Activated CD8-positive, alpha-beta memory T cell treated with anti-CD3 and anti-CD28 coated beads, Interleukin-2, amount 10 ng/mL, durations not matched to agents 7 days and 5 days (primary cell): ENCODE results near the gene ARHGAP18. TPM values are rescaled to one million over a fixed set of nuclear protein-coding genes. Genes with fewer than 3 reads are reported as not detected.

Experiments used
- ATAC-seq: fragments of 150-1000 bp; cut with Tn5 transposase; one replicate; pipeline ENCODE4 v1.10.0; 2021; ENCODE audit warnings: moderate library complexity
- CTCF ChIA-PET: fragments of 350-600 bp; sonication (Branson Sonifier 250); formaldehyde crosslinking; loops from one replicate; lab custom pipeline; 2021; ENCODE audit warnings: antibody characterized with exemption; lab: Charles Lee
- DNase-seq: peaks from one replicate; pipeline ENCODE4 v3.0.0-alpha.2; 2020
- H3K27ac Mint-ChIP-seq: one replicate; pipeline ENCODE4 v1.8.0; 2021; ENCODE audit warnings: mild to moderate bottlenecking, mixed read lengths
- H3K27me3 Mint-ChIP-seq: one replicate; pipeline ENCODE4 v1.8.0; 2021; ENCODE audit warnings: mixed read lengths
- H3K36me3 Mint-ChIP-seq: one replicate; pipeline ENCODE4 v1.8.0; 2021; ENCODE audit warnings: mild to moderate bottlenecking, mixed read lengths
- H3K4me1 Mint-ChIP-seq: one replicate; pipeline ENCODE4 v1.8.0; 2021; ENCODE audit warnings: mixed read lengths
- H3K4me3 Mint-ChIP-seq: one replicate; pipeline ENCODE4 v1.8.0; 2021; ENCODE audit warnings: mild to moderate bottlenecking, moderate library complexity, mixed read lengths
- H3K9me3 Mint-ChIP-seq: one replicate; pipeline ENCODE4 v1.8.0; 2022; ENCODE audit warnings: low read depth, mixed read lengths
- total RNA-seq, 2 experiments: library from RNA; stranded (reverse); gene quantifications; one replicate each; pipeline ENCODE4 v1.2.3, GENCODE V29; 2021

Gene ARHGAP18
- total RNA-seq, 2 experiments from 2014 or later, result 14.1 to 20.8 TPM

DNA sequence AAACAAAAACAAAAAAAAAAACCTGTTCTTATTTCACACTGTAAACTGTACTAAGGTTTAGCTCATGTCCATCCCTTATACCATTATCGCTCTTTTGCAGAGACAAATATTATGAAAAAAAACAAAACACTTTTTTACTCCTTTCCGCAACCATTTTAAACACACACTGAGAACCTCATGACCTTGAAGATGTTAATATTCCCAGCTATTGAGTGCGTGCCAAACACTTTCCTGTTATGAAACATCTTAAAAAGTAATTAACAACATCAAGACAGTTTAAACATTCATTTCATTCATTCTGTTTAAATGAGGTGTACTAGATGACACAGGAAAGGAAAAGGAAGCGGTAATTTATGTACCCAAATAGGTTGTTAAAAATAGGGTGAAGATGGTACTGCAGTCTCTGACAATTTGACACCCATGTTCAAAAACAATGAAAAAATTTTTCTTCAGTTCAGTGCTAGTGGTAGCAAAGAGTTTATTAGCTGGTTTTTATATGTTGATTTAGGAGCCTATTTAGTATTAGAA is 3.9 kb upstream of the ARHGAP18 start:
- Mint-ChIP-seq H3K27ac (peak overlapping the region; percentile 53), H3K27me3 (no peaks in the 10 kb centered on the region), H3K36me3 (peaks cover 2% of the 10 kb centered on the region), H3K9me3 (no peaks in the 10 kb centered on the region), H3K4me3 (no peak overlapping the region), H3K4me1 (peaks cover 34% of the 10 kb centered on the region)
- DNase-seq (no peak), ATAC-seq (peak; percentile 20)
- CTCF ChIA-PET, result interaction anchor here (1.1 to 9.3 kb wide), 5 partner anchors 11 to 42 kb away, joined by 3 to 60 read pairs (median 9); no protein-coding TSS in a partner anchor

DNA sequence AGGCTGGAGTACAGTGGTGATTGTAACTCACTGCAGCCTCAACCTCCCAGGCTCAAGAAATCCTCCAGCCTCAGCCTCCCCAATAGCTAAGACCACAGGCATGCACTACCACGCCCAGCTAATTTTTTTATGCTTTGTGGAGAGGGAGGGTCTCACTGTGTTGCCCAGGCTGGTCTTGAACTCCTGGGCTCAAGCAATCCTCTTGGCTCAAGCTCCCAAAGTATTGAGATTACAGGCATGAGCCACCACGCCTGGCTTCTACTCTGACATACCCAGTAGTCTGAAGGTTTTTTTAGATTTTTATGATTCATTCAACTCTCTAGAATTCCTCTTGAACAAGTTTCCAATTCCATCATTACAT is 1.3 kb upstream of the ARHGAP18 start:
- ATAC-seq (no peak), DNase-seq (no peak)
- Mint-ChIP-seq H3K27me3 (no peaks in the 10 kb centered on the region), H3K27ac (no peak overlapping the region), H3K4me1 (peaks cover 44% of the 10 kb centered on the region), H3K36me3 (peaks cover 9% of the 10 kb centered on the region), H3K9me3 (no peaks in the 10 kb centered on the region), H3K4me3 (no peak overlapping the region)
- CTCF ChIA-PET, result interaction anchor here (0.6 to 4.3 kb wide), 8 partner anchors 11 to 216 kb away, joined by 3 to 26 read pairs (median 4); no protein-coding TSS in a partner anchor

DNA sequence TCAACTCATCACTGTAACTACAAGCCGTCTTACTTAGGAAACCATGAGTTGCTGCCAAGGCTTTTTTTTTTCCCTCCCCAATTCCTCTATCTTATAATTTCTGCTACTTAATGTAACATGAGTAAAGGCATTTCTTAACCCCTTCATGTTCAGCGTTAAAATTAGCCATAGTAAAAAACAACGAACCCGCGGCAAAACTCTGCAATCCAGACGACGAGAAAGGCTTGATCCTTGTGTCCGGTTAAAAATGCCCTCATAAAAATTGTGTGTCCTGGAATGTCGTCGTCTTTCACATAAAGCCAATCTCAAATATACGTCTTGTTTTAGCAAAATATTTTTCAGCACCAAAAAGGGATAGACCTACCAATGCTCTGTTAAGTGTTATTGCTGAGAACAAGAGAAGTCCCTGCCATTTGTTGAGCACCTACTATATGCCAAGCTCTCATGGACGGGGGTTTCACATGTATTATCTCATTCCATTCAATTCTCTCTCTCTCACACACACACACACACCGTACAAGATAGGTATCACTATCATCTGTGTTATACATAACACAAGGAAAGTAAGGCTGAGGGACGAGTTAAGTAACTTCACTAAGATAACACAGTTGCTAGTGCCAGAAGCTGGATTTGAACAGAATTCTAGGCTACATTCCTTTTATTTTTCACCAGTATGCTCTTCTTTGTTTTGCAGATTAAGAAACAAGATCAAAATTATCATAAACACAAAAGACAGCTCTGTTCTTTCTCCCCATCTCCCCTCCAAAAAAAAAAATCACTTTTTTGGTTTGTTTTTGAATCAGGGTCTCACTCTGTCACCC is 683 bp upstream of the ARHGAP18 start:
- ATAC-seq, result no peak
- H3K4me1 Mint-ChIP-seq, result peaks cover 46% of the 10 kb centered on the region

DNA sequence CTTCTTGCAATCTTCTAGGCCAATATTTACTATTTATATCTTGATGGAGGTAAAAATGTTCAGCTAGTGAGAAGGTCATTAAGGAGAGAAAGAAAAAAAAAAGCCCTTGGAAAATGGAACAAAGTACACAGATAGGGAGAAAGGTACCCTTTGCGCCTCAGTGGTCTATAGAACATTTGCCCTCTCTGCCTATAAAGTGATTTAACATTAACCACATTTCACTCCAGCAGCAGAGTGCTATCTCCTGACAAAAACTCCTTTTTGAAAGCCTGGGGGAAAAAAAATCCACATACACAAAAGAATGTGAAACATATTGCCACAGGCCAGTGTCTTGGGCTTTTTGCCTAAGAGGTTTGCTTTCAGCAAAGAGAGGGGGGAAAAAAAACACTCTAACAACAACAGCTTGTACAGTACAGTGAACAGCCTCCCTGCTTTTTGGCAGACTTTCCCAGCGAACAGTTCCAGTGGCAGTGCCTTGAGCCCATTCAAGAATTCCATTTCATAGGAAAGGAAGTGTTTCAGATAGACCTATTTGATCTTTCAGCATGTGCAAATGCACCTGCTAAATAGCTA is 695 bp downstream of the ARHGAP18 start:
- CTCF ChIA-PET, result interaction anchor here (0.6 to 4.3 kb wide), 16 partner anchors 10 to 312 kb away, joined by 3 to 26 read pairs (median 5); no protein-coding TSS in a partner anchor
- Mint-ChIP-seq H3K4me1 (peaks cover 54% of the 10 kb centered on the region), H3K4me3 (peak overlapping the region; percentile 92), H3K27me3 (no peaks in the 10 kb centered on the region), H3K36me3 (peaks cover 22% of the 10 kb centered on the region), H3K27ac (peak overlapping the region; percentile 87), H3K9me3 (no peaks in the 10 kb centered on the region)
- no peak for DNase-seq
- peak; percentile 21 for ATAC-seq

More for the DNA sequence above, 683 bp upstream of the ARHGAP18 start:
- Mint-ChIP-seq H3K9me3 (no peaks in the 10 kb centered on the region), H3K27me3 (no peaks in the 10 kb centered on the region), H3K27ac (peak overlapping the region; percentile 87), H3K36me3 (peaks cover 11% of the 10 kb centered on the region), H3K4me3 (peak overlapping the region; percentile 92)
- CTCF ChIA-PET, result interaction anchor here (0.6 to 4.3 kb wide), 10 partner anchors 11 to 311 kb away, joined by 3 to 26 read pairs (median 6); no protein-coding TSS in a partner anchor
- no peak for DNase-seq

DNA sequence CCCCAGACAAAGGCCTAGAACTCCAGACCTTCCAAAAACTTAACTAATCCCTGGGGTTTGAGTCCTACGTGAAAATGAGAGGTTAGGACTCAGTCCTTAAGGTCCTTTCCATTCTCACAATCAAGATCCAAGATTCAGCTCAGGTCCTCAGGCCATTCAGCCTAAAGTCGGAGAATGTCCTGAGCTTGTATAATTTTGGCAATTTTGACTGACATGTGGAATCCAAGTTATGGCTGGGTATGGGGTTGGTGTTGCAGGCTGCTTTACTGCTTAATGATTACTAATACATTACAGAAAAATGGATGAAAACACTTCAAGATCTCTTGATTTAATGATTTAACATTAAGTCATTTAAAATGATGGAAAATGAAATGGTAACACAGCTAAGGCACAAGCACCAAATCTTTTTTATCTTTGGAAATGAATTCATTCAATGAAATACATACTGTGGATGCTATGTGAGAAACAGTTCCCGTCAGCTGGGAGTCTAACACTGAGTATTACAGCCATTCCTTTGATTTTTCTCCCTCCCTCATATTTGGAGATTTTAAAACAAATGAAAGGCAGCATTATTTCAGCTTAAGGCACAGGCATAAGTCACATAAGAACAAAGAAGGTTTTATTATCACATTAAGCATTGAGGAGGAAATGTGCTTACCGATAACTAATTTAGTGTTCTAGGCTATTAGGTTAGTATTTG is 1.3 kb downstream of the ARHGAP18 start:
- CTCF ChIA-PET, result interaction anchor here (0.6 to 4.3 kb wide), 11 partner anchors 9 to 42 kb away, joined by 3 to 26 read pairs (median 7); no protein-coding TSS in a partner anchor

DNA sequence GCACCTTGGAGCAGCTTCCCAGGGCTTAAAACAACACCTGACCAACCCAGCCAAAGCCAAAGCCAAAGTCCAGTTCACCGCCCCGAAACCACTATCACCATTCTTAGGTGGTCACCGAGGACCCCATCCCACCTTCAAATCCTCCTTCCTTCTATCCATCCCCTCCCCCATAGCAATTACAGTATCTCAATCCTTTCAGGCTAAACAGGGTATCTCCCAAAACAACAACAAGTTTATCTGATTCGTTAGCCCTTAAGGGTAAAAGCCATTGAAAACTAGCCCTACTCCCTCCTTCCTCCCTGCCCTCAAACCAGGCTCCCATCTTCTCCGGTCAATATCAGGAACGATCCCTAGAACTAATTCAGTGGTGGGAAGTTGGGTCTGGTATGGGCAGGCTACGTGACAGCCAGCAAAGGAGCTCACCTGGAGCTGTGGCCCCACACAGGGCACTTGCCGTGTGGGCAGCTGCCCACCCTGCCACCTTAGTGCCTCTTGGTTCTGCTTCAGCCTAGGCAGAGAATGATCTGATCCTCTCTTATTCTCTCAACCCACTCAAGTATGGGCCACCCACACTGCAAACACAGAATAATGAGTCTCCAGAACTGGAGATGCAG is 2.0 kb downstream of the ARHGAP18 start:
- CTCF ChIA-PET, result interaction anchor here (0.6 to 4.3 kb wide), 8 partner anchors 8 to 110 kb away, joined by 3 to 26 read pairs (median 4); no protein-coding TSS in a partner anchor

More for the DNA sequence above, 1.3 kb downstream of the ARHGAP18 start:
- Mint-ChIP-seq H3K36me3 (peaks cover 19% of the 10 kb centered on the region), H3K9me3 (no peaks in the 10 kb centered on the region), H3K27me3 (no peaks in the 10 kb centered on the region), H3K4me1 (peaks cover 49% of the 10 kb centered on the region), H3K4me3 (peak overlapping the region; percentile 92), H3K27ac (no peak overlapping the region)
- DNase-seq (no peak), ATAC-seq (no peak)

DNA sequence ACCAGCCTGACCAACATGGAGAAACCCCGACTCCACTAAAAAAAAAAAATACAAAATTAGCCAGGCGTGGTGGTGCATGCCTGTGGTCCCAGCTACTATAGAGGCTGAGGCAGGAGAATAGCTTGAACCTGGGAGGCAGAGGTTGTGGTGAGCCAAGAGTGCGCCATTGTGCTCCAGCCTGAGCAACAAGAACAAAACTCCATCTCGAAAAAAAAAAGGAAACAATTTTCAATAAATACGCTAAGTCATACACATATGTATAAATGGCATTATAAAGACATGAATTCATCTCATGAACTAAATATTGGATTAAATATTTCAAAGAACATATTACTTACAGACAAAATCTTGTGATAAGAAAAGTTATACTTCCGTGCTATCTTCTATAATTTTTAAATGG is 2.9 kb downstream of the ARHGAP18 start:
- CTCF ChIA-PET, result interaction anchor here (1.4 kb wide), 1 partner anchor 19 kb away, joined by 3 read pairs; no protein-coding TSS in a partner anchor
- H3K9me3 Mint-ChIP-seq, result no peaks in the 10 kb centered on the region
- DNase-seq (no peak), ATAC-seq (no peak)
- peaks cover 26% of the 10 kb centered on the region for H3K36me3 Mint-ChIP-seq
- H3K4me3 Mint-ChIP-seq, result no peak overlapping the region
- H3K27me3 Mint-ChIP-seq, result no peaks in the 10 kb centered on the region
- H3K27ac Mint-ChIP-seq, result no peak overlapping the region
- peaks cover 49% of the 10 kb centered on the region for H3K4me1 Mint-ChIP-seq

More for the DNA sequence above, 2.0 kb downstream of the ARHGAP18 start:
- Mint-ChIP-seq H3K4me1 (peaks cover 46% of the 10 kb centered on the region), H3K27me3 (no peaks in the 10 kb centered on the region), H3K4me3 (peak overlapping the region; percentile 92), H3K27ac (no peak overlapping the region), H3K9me3 (no peaks in the 10 kb centered on the region), H3K36me3 (peaks cover 24% of the 10 kb centered on the region)
- ATAC-seq, result no peak
- DNase-seq, result no peak

DNA sequence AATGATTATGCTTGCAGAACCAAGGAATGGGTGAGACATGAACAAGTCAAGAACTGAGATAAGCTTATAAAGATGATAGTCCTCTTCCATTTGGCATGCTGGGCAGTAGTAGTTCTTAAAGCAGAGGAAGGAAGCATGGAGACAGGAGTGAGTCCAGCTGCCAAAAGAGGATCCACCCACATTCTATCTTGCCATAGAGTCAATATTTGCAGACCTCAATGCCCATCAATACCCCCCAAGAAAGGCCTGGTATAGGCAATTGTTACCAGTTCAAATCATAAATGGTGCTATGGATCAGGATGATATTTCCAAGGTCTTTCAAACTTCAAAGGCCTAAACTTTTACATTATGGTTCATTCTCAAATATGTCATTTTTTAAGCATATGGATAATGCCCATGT is 4.8 kb downstream of the ARHGAP18 start:
- H3K4me1 Mint-ChIP-seq, result peaks cover 47% of the 10 kb centered on the region
- H3K27me3 Mint-ChIP-seq, result no peaks in the 10 kb centered on the region
- CTCF ChIA-PET, result interaction anchor here (1.8 kb wide), 1 partner anchor 26 kb away, joined by 3 read pairs; no protein-coding TSS in a partner anchor
- no peak overlapping the region for H3K4me3 Mint-ChIP-seq
- ATAC-seq (no peak), DNase-seq (no peak)
- H3K36me3 Mint-ChIP-seq, result peaks cover 33% of the 10 kb centered on the region
- H3K9me3 Mint-ChIP-seq, result no peaks in the 10 kb centered on the region
- H3K27ac Mint-ChIP-seq, result no peak overlapping the region

DNA sequence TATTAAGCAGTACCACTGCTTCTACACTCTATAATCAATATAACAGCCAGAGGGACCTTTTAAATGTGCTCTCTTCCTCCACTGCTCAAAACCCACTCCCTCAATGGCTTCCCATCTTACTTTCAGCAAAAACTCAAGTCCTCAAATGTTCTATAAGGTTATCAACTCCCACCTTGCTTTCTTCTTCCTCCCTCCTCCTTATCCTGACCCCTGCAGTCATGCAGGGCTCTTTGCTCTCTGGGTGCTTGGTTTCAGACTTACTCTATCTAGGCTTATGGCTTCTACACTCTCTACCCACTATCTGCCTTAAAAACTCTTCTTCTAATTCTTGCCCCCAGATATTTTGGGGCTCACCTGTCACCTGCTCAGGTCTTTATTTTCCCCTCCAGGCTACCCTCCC is 5.3 kb downstream of the ARHGAP18 start:
- CTCF ChIA-PET, result interaction anchor here (1.8 kb wide), 1 partner anchor 27 kb away, joined by 3 read pairs; no protein-coding TSS in a partner anchor
- DNase-seq (no peak), ATAC-seq (no peak)
- H3K27ac Mint-ChIP-seq, result no peak overlapping the region
- H3K27me3 Mint-ChIP-seq, result no peaks in the 10 kb centered on the region
- H3K4me1 Mint-ChIP-seq, result peaks cover 48% of the 10 kb centered on the region
- H3K36me3 Mint-ChIP-seq, result peaks cover 33% of the 10 kb centered on the region
- no peak overlapping the region for H3K4me3 Mint-ChIP-seq
- no peaks in the 10 kb centered on the region for H3K9me3 Mint-ChIP-seq

DNA sequence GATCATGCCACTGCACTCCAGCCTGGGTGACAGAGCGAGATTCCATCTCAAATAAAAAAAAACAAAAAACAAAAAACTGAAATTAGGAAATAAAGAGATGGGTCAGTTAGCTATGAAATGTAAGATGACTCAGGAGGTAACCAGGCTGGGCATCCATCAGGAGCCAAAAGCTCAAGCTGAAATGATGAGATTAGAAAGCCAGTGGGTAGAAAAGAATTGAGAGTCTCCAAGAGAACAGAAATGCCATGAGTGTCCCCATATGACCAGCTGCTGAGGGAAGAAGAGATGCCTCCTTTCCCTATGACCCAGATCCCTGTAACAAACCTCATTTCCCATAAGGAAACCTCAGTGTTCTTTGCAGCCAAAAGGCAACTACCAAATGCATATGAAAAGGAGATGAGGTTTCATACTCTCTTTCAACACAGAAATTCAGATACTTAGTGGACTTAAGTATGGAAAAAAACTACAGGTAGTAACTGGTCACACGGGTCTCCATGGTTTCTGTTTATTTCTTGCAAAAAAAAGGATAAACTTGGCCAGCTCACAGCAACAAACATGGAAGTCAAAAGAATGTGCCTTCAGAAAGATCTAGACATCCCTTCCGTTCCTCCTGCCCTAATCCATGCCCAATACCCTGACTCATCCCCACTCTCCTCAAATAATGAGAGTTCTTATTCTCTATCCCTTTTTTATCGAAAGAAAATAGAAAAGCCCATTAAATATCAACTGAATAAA is 8.1 kb downstream of the ARHGAP18 start:
- Mint-ChIP-seq H3K36me3 (peaks cover 31% of the 10 kb centered on the region), H3K4me3 (no peak overlapping the region), H3K27ac (no peak overlapping the region), H3K27me3 (no peaks in the 10 kb centered on the region), H3K9me3 (no peaks in the 10 kb centered on the region), H3K4me1 (peaks cover 39% of the 10 kb centered on the region)
- DNase-seq (no peak), ATAC-seq (no peak)
- CTCF ChIA-PET, result interaction anchor here (1.4 kb wide), 1 partner anchor 104 kb away, joined by 3 read pairs; no protein-coding TSS in a partner anchor

DNA sequence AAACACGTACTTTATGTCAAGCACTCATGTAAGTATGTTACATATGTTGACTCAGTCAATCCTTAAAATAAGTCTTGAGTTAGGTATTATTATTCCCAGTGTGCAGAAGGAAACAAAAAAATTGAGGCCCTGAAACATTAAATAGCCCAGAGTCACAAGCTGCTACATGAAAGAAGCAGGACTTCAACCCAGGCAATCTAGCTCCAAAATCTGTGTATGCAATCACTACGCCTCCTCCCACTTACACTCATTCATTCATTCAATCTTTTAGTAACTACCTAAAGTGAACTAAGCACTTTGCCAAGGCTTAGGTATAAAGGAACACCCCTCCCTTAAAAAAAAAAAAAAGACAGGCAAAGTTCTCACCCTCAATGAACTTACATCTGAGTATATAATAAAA is 9.3 kb downstream of the ARHGAP18 start:
- Mint-ChIP-seq H3K4me1 (peaks cover 49% of the 10 kb centered on the region), H3K27me3 (no peaks in the 10 kb centered on the region), H3K4me3 (no peak overlapping the region), H3K27ac (no peak overlapping the region), H3K36me3 (peaks cover 30% of the 10 kb centered on the region), H3K9me3 (no peaks in the 10 kb centered on the region)
- DNase-seq, result no peak
- ATAC-seq, result no peak
- CTCF ChIA-PET, result interaction anchor here (0.6 to 2.0 kb wide), 3 partner anchors 8 to 40 kb away, joined by 3 to 4 read pairs (median 4); no protein-coding TSS in a partner anchor

DNA sequence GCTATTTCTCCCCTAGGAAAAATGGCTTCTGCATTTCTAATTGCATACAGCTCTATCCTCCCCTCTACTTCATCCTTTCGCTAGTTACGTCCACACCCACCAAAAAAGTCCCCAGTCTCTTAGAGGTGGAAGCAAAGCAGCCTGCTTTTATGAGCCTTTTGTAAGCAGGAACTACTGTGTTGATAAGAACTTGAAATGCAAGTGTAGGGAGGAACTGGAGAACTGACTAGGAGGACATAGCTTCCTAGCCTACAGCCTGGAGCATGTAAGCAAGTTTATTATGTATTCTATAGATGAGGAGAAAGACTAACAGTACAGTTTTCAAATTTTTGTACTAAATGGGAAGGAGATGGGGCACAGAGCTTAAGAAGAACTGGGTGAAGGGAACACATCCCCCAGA is 10.3 kb downstream of the ARHGAP18 start:
- Mint-ChIP-seq H3K4me1 (peaks cover 49% of the 10 kb centered on the region), H3K4me3 (no peak overlapping the region), H3K9me3 (no peaks in the 10 kb centered on the region), H3K27me3 (no peaks in the 10 kb centered on the region), H3K36me3 (peaks cover 22% of the 10 kb centered on the region), H3K27ac (no peak overlapping the region)
- DNase-seq, result no peak
- ATAC-seq, result no peak
- CTCF ChIA-PET, result interaction anchor here (0.6 to 2.0 kb wide), 7 partner anchors 9 to 1114 kb away, joined by 3 to 10 read pairs (median 4); no protein-coding TSS in a partner anchor
